Amniotic epithelial cell (primary cell): ENCODE measurements around the gene TIGD3.

Experiments used
- DNase-seq: peaks from one replicate; pipeline ENCODE4 v3.0.0-alpha.2; 2010; ENCODE audit warnings: low read depth

The TIGD3 gene

GRCh38 chr11:65390099-65390941, 35.8 kb downstream of the TIGD3 start:
- peak; percentile 51 for DNase-seq

GRCh38 chr11:65390996-65391395, 36.4 kb downstream of the TIGD3 start:
- DNase-seq: no peak

- no peak for DNase-seq
These were observed 37.8 kb downstream of the TIGD3 start for GRCh38 chr11:65392186-65392829.

GRCh38 chr11:65392899-65393298, 38.3 kb downstream of the TIGD3 start:
- no peak for DNase-seq

GRCh38 chr11:65393513-65394079, 39.0 kb downstream of the TIGD3 start:
- no peak for DNase-seq

- no peak for DNase-seq
These were observed 39.6 kb downstream of the TIGD3 start for GRCh38 chr11:65394125-65394536.

GRCh38 chr11:65395961-65396530, 41.5 kb downstream of the TIGD3 start:
- no peak for DNase-seq

- DNase-seq: no peak
These were observed 42.5 kb downstream of the TIGD3 start for GRCh38 chr11:65396769-65397745.

GRCh38 chr11:65398362-65398910, 43.9 kb downstream of the TIGD3 start:
- DNase-seq: no peak

- DNase-seq: no peak
These were observed 44.7 kb downstream of the TIGD3 start for GRCh38 chr11:65399249-65399648.

GRCh38 chr11:65399845-65400244, 45.3 kb downstream of the TIGD3 start:
- DNase-seq: no peak

- no peak for DNase-seq
These were observed 45.9 kb downstream of the TIGD3 start for GRCh38 chr11:65400307-65401072.

- no peak for DNase-seq
These were observed 46.7 kb downstream of the TIGD3 start for GRCh38 chr11:65401073-65401802.

GRCh38 chr11:65401803-65402248, 47.3 kb downstream of the TIGD3 start:
- DNase-seq: no peak

- no peak for DNase-seq
These were observed 48.2 kb downstream of the TIGD3 start for GRCh38 chr11:65402790-65403189.

GRCh38 chr11:65403607-65404121, 49.1 kb downstream of the TIGD3 start:
- no peak for DNase-seq

GRCh38 chr11:65404210-65404609, 49.7 kb downstream of the TIGD3 start:
- DNase-seq: no peak

GRCh38 chr11:65404638-65405339, 50.2 kb downstream of the TIGD3 start:
- no peak for DNase-seq
